NCI-H146 treated with DMSO at 0.1 percent for 48 hours (cell line): ENCODE measurements around the gene NDUFB2.
"Not testable (repeated sequence)": the region's sequence is repeated elsewhere in the genome, so short reads cannot be mapped to it uniquely, and the experiment has no call there.

ENCODE experiments used
- DNase-seq: peaks from one replicate; lab custom pipeline; 2025; ENCODE audit not compliant: unreplicated experiment; lab: John Stamatoyannopoulos, UW

Gene NDUFB2

DNA sequence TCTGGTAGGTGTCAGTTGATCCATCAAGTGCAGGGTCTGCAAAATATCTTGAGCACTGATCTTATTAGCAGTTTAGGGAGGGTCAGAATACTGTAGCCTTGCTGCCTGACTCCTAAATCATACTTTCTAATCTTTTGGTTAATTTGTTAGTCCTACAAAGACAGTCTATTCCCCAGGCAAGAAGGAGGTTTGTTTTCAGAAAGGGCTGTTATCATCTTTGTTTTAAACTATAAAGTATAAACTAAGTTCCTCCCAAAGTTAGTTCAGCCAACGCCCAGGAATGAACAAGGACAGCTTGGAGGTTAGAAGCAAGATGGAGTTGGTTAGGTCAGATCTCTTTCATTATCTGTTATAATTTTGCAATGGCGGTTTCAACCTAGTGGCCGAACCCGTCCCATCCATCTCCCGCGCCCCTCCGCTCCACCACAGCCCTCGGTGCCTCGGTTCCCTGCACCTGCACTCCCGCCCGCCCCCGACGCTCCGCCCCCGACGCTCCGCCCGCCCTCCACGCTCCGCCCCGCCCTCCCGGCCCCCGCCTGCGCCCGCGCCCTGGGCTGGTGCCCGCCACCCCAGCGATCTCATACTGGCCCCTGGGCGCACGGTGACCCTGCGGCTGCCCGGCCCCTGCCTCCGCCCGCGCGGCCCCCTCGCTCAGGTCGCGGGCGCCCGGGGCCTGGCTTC, 24.0 kb upstream of the NDUFB2 start, which contains the start of gene ADCK2:
Gene ADCK2 (plus strand): TSS at position 564 of the 681 bp plus-strand sequence. CDS start 386 bp downstream, outside the sequence.
- DNase-seq = peak; percentile 34

GRCh38 chr7:140673063-140673773, 23.3 kb upstream of the NDUFB2 start:
- peak; percentile 54 for DNase-seq

DNA sequence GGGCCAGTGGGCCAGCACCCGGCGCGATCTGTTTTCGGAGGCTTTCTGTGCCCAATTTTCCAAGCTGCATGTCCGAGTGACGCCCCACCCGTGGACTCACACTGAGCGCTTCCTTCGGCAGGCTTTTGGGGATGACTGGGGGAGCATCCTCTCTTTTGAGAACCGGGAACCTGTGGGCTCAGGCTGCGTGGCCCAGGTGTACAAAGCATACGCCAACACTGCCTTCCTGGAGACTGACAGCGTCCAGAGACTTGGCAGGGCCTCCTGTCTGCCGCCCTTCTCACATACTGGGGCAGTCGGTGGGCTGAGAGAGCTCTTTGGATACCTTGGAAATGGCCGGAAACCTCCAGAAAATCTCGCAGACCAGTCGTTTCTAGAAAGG, 22.7 kb upstream of the NDUFB2 start:
- DNase-seq = no peak

DNA sequence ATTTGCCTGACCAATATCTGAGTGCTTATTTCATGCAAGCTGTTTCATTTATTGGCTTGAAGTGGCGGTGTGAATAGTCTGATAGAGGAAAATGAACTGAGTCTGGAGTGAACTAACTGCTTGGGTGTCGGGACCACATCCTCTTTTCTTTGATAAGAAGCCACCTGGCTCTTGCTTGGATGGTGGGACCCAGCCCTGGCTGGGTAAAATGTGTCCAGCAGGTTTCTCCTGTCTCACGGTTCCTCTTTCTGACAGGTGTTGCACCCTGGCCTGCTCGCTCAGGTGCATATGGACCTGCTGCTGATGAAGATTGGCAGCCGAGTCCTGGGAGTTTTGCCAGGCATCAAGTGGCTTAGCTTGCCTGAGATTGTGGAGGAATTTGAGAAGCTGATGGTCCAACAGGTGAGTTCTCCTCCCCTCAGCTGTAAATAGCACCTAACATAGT, 22.1 kb upstream of the NDUFB2 start:
- no peak for DNase-seq

- DNase-seq = no peak
These were observed 21.4 kb upstream of the NDUFB2 start for GRCh38 chr7:140674899-140675701.

DNA sequence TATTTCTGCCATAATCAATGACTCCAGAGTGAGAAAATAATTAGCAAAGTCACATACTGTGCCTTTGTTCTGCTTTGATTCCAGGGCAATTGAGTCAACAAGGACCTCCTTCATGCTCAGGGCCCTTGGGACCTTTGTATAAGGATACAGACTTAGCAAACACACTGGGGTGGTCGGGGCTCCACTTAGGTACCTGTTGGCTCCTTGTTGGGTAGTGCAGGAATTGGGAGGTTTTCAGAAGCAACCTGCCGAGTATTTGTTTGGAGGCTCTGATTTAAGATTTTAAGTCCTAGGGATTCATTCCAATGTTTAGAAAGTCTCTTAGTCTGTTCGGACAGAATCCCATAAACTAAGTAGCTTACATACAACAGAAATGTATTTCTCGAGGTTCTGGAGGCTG, 20.8 kb upstream of the NDUFB2 start:
- no peak for DNase-seq

DNA sequence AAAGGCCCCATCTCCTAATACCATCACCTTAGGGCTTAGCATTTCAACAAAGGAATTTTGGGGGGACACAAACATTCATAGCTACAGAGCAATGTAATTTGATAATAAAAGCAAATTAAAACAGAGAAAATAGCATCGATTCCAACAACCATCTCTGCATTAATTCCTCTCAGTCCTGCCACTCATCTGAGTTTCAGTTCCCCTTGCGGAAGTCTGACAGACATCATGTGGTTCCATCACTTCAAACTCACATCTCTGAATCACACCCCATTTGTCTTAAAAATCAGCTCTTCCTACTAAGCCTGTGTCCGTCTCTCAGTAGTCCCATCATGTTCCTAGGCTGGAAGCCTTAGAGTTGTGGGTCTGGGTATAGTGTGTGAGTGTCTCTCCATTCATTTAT, 20.2 kb upstream of the NDUFB2 start:
- DNase-seq = no peak

GRCh38 chr7:140676956-140677355, 19.6 kb upstream of the NDUFB2 start:
- not testable (repeated sequence) for DNase-seq

- DNase-seq = no peak
These were observed 19.0 kb upstream of the NDUFB2 start for GRCh38 chr7:140677496-140677895.

- no peak for DNase-seq
These were observed 18.3 kb upstream of the NDUFB2 start for GRCh38 chr7:140678081-140678815.

DNA sequence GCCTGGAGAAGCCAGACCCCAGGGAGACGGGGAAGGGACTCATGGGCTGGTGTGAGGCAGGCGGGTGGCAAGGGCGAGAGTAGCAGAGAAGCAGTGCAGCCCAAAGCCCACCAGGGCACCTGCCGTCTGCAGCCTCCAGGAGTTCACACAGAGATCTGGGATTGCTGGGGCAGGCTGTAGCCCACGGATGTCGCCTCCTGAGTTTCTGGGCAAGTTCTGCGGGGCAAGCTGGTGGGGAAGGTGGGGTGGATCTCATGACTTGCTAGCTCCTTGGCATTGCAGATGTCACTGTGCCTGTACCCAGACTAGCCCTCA, 17.7 kb upstream of the NDUFB2 start:
- DNase-seq = no peak

DNA sequence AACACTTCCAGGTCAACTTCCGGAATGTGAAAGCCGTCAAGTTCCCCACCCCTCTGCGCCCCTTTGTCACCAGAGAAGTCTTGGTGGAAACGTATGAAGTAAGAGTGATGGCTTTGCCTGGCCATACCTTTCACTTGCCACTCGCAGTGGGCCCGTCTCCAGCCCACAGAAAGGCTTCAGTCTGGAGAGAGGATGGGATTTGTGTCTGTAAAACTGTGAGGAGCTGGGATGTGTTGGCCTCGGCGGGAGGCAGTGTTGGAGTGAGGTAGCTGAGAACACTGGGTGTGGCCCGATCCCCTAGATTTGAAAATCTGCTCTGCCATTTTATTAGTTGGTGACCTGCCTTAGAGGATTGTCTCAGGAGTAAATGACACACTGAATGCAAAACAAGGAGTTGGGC, 17.3 kb upstream of the NDUFB2 start:
- no peak for DNase-seq

DNA sequence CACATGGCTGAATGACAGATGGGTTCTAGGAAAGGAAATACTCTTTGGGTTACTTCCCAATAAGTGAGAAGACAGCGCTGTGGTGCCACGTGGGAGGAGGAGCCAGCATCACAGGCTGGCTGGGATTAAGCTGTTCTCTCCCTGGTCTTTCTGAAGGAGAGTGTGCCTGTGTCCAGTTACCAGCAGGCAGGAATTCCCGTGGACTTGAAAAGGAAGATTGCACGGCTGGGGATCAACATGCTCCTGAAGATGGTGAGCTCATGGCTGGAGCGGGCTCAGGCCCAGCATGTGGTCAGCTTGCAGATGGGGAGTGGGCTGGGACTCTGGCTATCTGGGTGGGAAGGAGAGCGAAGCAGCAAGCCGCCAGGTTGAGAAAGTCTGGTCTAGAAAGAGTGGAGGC, 15.6 kb upstream of the NDUFB2 start:
- no peak for DNase-seq

- DNase-seq = no peak
These were observed 14.7 kb upstream of the NDUFB2 start for GRCh38 chr7:140681766-140682165.

- no peak for DNase-seq
These were observed 12.9 kb upstream of the NDUFB2 start for GRCh38 chr7:140683657-140684056.

DNA sequence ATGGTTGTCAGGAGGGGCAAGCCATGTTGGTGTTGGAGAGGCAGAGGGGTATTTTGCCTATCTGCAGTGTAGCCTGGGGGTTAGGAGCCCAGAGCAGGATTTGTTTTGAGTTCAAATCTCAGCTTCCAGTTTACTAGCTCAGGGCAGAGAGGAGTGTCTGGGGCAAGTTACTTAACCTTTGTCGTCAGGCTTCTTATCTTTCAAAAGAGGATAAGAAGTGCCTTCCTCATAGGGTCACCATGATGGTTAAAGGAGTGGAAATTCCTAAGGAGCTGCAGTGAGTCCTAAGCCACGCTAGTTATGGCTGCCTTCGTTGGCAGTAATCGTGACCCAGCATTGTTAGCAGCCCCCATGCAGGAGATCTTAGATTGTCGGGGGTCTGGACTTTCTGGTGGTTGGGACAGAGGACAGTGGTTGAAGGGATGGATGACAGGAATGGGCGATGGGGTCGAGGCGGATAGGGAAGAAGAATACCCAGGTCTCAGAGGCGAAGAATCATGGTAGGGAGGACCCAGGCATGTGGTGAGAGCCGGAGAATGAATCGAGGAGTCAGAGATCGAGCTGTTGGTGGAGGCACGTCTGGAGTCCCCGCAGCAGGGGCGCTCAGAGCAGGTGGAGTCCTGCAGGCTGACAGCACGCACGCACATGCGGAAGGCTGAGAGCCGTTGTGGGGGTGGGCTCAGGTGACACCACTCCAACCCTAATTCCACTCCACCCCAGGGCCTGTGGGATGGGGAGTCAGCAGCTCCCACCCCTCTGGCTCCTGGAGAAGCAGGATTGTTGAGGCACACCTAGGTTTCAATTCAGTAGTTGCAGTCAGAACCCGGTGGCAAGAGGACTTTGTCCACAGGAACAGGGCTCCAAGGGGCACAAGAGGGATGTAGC, 12.2 kb upstream of the NDUFB2 start:
- DNase-seq = no peak

- DNase-seq = no peak
These were observed 11.0 kb upstream of the NDUFB2 start for GRCh38 chr7:140685407-140686087.

DNA sequence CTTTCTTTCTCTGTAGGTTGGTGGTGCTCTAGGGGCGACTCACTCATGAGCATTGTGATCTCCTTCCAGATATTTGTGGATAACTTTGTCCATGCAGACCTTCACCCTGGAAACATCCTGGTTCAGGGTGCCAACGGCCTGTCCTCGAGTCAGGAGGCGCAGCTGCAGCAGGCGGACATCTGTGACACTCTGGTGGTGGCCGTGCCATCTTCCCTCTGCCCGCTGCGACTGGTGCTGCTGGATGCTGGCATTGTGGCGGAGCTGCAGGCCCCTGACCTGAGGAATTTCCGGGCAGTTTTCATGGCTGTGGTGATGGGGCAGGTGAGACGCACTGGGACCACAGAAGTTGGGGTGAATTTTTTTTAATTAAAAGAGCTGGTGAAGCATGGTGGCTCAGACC, 9.6 kb upstream of the NDUFB2 start:
- no peak for DNase-seq

DNA sequence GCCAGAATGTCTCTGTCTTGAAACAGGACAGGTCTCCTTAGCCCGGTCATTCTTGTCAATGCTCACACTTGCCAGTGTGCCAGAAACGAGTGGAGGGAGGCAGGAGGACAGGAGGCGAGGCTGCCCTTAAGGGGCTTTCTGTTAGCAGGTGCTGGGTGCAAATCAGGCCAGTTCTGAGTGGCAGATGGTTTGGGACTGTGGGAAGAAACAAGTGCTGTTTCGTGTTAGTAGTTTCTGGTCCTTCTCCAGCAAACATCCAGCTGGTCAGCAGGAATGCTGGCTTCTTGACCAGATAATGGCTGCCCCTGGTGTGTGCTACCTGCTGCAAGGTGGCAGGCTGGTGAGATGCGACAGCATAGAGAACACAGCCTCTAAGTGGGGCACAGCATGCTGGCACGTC, 8.2 kb upstream of the NDUFB2 start:
- DNase-seq = no peak
